Sciatic nerve (tissue), 2 donors: ENCODE results near the gene SSBP2. TPM values are rescaled to one million over a fixed set of nuclear protein-coding genes. Genes with fewer than 3 reads are reported as not detected.
"Not testable (repeated sequence)": the region's sequence is repeated elsewhere in the genome, so short reads cannot be mapped to it uniquely, and the experiment has no call there.

Source experiments
- ATAC-seq: fragments of 200-7000 bp; cut with Tn5 transposase; one replicate; pipeline ENCODE4 v1.9.1; 2020; ENCODE audit warnings: mild to moderate bottlenecking, moderate library complexity
- DNase-seq: peaks from one replicate; pipeline ENCODE4 v3.0.0-alpha.2; 2020; ENCODE audit warnings: low spot score
- intact Hi-C: fragments of 100-400 bp; cut with DNase I; formaldehyde crosslinking; loops from one replicate; pipeline ENCODE4 v1.14.2; 2022
- total RNA-seq: library from RNA; stranded (reverse); fragmentation: NEBNext Ultra II Directional; extraction: Animal tissue kit (Norgen Biotek cat#: 25700); gene quantifications from one replicate; pipeline ENCODE4 v1.2.1, GENCODE V29; 2021
- donor health status: DM: no; HTN: no; CAD: no.
- donor health status: DM: no; HTN: no; CAD: no.

The SSBP2 gene
- total RNA-seq, 1 donor from 2014 or later, result 131 TPM

GRCh38 chr5:81749561-81750307 is 1.2 kb downstream of the SSBP2 start:
- intact Hi-C loops, result loop anchor here (2.0 to 10.0 kb wide), 3 partner anchors 38 to 245 kb away; no protein-coding TSS in a partner anchor
- ATAC-seq (no peak), DNase-seq (peak; percentile 74)

GRCh38 chr5:81749192-81749560 is 1.7 kb downstream of the SSBP2 start:
- ATAC-seq (no peak), DNase-seq (no peak)
- intact Hi-C loops, result loop anchor here (10.0 kb wide), 1 partner anchor 244 kb away; no protein-coding TSS in a partner anchor

- ATAC-seq (no peak), DNase-seq (no peak)
- intact Hi-C loops, result loop anchor here (10.0 kb wide), 1 partner anchor 244 kb away; no protein-coding TSS in a partner anchor
Observed at GRCh38 chr5:81748556-81748955, 2.3 kb downstream of the SSBP2 start.

- intact Hi-C loops, result loop anchor here (10.0 kb wide), 1 partner anchor 242 kb away; no protein-coding TSS in a partner anchor
- no peak for ATAC-seq
Observed at GRCh38 chr5:81747030-81747429, 3.9 kb downstream of the SSBP2 start.

GRCh38 chr5:81740758-81741157 is 10.1 kb downstream of the SSBP2 start:
- no peak for DNase-seq
- intact Hi-C loops, result loop anchor here (10.0 kb wide), 1 partner anchor 236 kb away; no protein-coding TSS in a partner anchor
- no peak for ATAC-seq

More at GRCh38 chr5:81747030-81747429, 3.9 kb downstream of the SSBP2 start:
- no peak for DNase-seq

- DNase-seq (no peak), ATAC-seq (no peak)
- intact Hi-C loops, result no loop called here
Observed at GRCh38 chr5:81739291-81739690, 11.6 kb downstream of the SSBP2 start.

- intact Hi-C loops, result no loop called here
- ATAC-seq, result no peak
- DNase-seq, result no peak
Observed at GRCh38 chr5:81729276-81729675, 21.6 kb downstream of the SSBP2 start.

GRCh38 chr5:81728301-81728700 is 22.6 kb downstream of the SSBP2 start:
- DNase-seq (no peak), ATAC-seq (no peak)
- intact Hi-C loops, result no loop called here

GRCh38 chr5:81726297-81726696 is 24.6 kb downstream of the SSBP2 start:
- intact Hi-C loops, result no loop called here
- ATAC-seq (no peak), DNase-seq (no peak)

- intact Hi-C loops, result no loop called here
Observed at GRCh38 chr5:81724571-81724970, 26.3 kb downstream of the SSBP2 start.

GRCh38 chr5:81724108-81724507 is 26.8 kb downstream of the SSBP2 start:
- no peak for DNase-seq
- no peak for ATAC-seq
- intact Hi-C loops, result no loop called here

More at GRCh38 chr5:81724571-81724970, 26.3 kb downstream of the SSBP2 start:
- no peak for ATAC-seq
- DNase-seq, result no peak

- ATAC-seq (no peak), DNase-seq (no peak)
- intact Hi-C loops, result no loop called here
Observed at GRCh38 chr5:81721049-81721448, 29.8 kb downstream of the SSBP2 start.

- DNase-seq (no peak), ATAC-seq (no peak)
- intact Hi-C loops, result no loop called here
Observed at GRCh38 chr5:81719743-81720345, 31.1 kb downstream of the SSBP2 start.

GRCh38 chr5:81718300-81718699 is 32.6 kb downstream of the SSBP2 start:
- DNase-seq (no peak), ATAC-seq (no peak)
- intact Hi-C loops, result no loop called here

GRCh38 chr5:81717860-81718259 is 33.0 kb downstream of the SSBP2 start:
- DNase-seq (no peak), ATAC-seq (peak; percentile 38)
- intact Hi-C loops, result no loop called here

GRCh38 chr5:81717226-81717625 is 33.7 kb downstream of the SSBP2 start:
- intact Hi-C loops, result no loop called here
- ATAC-seq, result no peak
- DNase-seq, result no peak

GRCh38 chr5:81714076-81714475 is 36.8 kb downstream of the SSBP2 start:
- DNase-seq, intact Hi-C loops, ATAC-seq: not testable (repeated sequence)

GRCh38 chr5:81708889-81709288 is 42.0 kb downstream of the SSBP2 start:
- intact Hi-C loops, result no loop called here
- DNase-seq (no peak), ATAC-seq (no peak)

- intact Hi-C loops, result no loop called here
- ATAC-seq (no peak), DNase-seq (no peak)
Observed at GRCh38 chr5:81703840-81704239, 47.1 kb downstream of the SSBP2 start.

GRCh38 chr5:81700166-81700565 is 50.7 kb downstream of the SSBP2 start:
- ATAC-seq, result no peak
- intact Hi-C loops, result no loop called here
- no peak for DNase-seq
